Upper lobe of right lung (tissue), 1 donor: Measurements from ENCODE around the gene UCHL5. TPM values are rescaled to one million over a fixed set of nuclear protein-coding genes. Genes with fewer than 3 reads are reported as not detected.

ENCODE experiments used
- ATAC-seq: fragments of 200-7000 bp; cut with Tn5 transposase; one replicate; pipeline ENCODE4 v1.9.1; 2020; ENCODE audit warnings: mild to moderate bottlenecking, moderate library complexity
- DNase-seq: peaks from one replicate; pipeline ENCODE4 v3.0.0-alpha.2; 2020
- H3K27ac ChIP-seq: fragments of 200-600 bp; one replicate; pipeline ENCODE4 v1.8.0; 2022
- H3K27me3 ChIP-seq: fragments of 200-600 bp; one replicate; pipeline ENCODE4 v1.8.0; 2022; ENCODE audit warnings: mild to moderate bottlenecking
- H3K36me3 ChIP-seq: fragments of 200-600 bp; one replicate; pipeline ENCODE4 v1.8.0; 2022
- H3K4me1 ChIP-seq: fragments of 200-600 bp; one replicate; pipeline ENCODE4 v1.8.0; 2022
- H3K4me3 ChIP-seq: fragments of 200-600 bp; one replicate; pipeline ENCODE4 v1.8.0; 2022; ENCODE audit warnings: mild to moderate bottlenecking
- H3K9me3 ChIP-seq: fragments of 200-600 bp; one replicate; pipeline ENCODE4 v1.8.0; 2022
- CTCF ChIP-seq: fragments of 200-600 bp; IDR thresholded peaks from one replicate; pipeline ENCODE4 v1.8.0; 2022; ENCODE audit warnings: antibody characterized with exemption
- intact Hi-C: fragments of 100-400 bp; cut with DNase I; formaldehyde crosslinking; loops from one replicate; pipeline ENCODE4 v1.11.0; 2022
- total RNA-seq: library from RNA; stranded (reverse); fragmentation: NEBNext Ultra II Directional; extraction: Animal tissue kit (Norgen Biotek cat#: 25700); gene quantifications from one replicate; pipeline ENCODE4 v1.2.1, GENCODE V29; 2021
- donor health status: DM: no; HTN: yes; CAD: no; lungs with severe emphysema.

UCHL5 gene
- total RNA-seq, 1 donor from 2014 or later, result 23.8 TPM

GRCh38 chr1:193103759-193104501 lies 44.8 kb upstream of the UCHL5 start:
- DNase-seq (no peak), ATAC-seq (no peak)
- intact Hi-C loops, result no loop called here
- TF ChIP-seq CTCF, result no peak
- Histone ChIP-seq H3K9me3 (no peaks in the 10 kb centered on the region), H3K36me3 (peaks cover 19% of the 10 kb centered on the region), H3K27me3 (no peaks in the 10 kb centered on the region), H3K27ac (peak overlapping the region; percentile 86), H3K4me3 (peak overlapping the region; percentile 85), H3K4me1 (peaks cover 11% of the 10 kb centered on the region)

- no peak for ATAC-seq
- Histone ChIP-seq H3K4me3 (no peak overlapping the region), H3K27ac (no peak overlapping the region), H3K36me3 (peaks cover 29% of the 10 kb centered on the region), H3K9me3 (no peaks in the 10 kb centered on the region), H3K27me3 (no peaks in the 10 kb centered on the region), H3K4me1 (peaks cover 11% of the 10 kb centered on the region)
- no peak for DNase-seq
- intact Hi-C loops, result no loop called here
- TF ChIP-seq CTCF, result no peak
Measured at GRCh38 chr1:193102662-193103061, 43.5 kb upstream of the UCHL5 start.

- Histone ChIP-seq H3K27me3 (no peaks in the 10 kb centered on the region), H3K4me3 (no peak overlapping the region), H3K4me1 (no peaks in the 10 kb centered on the region), H3K36me3 (peaks cover 59% of the 10 kb centered on the region), H3K9me3 (no peaks in the 10 kb centered on the region), H3K27ac (no peak overlapping the region)
- no peak for ATAC-seq
- DNase-seq, result no peak
- no peak for TF ChIP-seq CTCF
- intact Hi-C loops, result no loop called here
Measured at GRCh38 chr1:193094112-193094511, 35.0 kb upstream of the UCHL5 start.

GRCh38 chr1:193090865-193091264 lies 31.7 kb upstream of the UCHL5 start:
- DNase-seq, result no peak
- Histone ChIP-seq H3K27ac (no peak overlapping the region), H3K27me3 (no peaks in the 10 kb centered on the region), H3K9me3 (no peaks in the 10 kb centered on the region), H3K36me3 (peaks cover 35% of the 10 kb centered on the region), H3K4me3 (no peak overlapping the region), H3K4me1 (no peaks in the 10 kb centered on the region)
- TF ChIP-seq CTCF, result no peak
- intact Hi-C loops, result no loop called here
- no peak for ATAC-seq

- Histone ChIP-seq H3K27ac (no peak overlapping the region), H3K4me1 (no peaks in the 10 kb centered on the region), H3K36me3 (peaks cover 35% of the 10 kb centered on the region), H3K4me3 (no peak overlapping the region), H3K27me3 (no peaks in the 10 kb centered on the region), H3K9me3 (no peaks in the 10 kb centered on the region)
- DNase-seq (no peak), ATAC-seq (no peak)
- intact Hi-C loops, result no loop called here
- TF ChIP-seq CTCF, result no peak
Measured at GRCh38 chr1:193087893-193088292, 28.7 kb upstream of the UCHL5 start.
